HFF-Myc (cell line): ENCODE results near the gene ATF6.

ENCODE experiments used
- DNase-seq: peaks from one replicate; pipeline ENCODE4 v3.0.0-alpha.2; 2011; ENCODE audit warnings: low read depth; ENCODE audit errors: extremely low read depth
- H3K4me3 ChIP-seq: replicated peaks from 2 replicates; pipeline ENCODE4 v1.5.1; 2011; ENCODE audit warnings: low read depth, mild to moderate bottlenecking, control low read depth, low read length
- CTCF ChIP-seq: IDR thresholded peaks from 2 replicates; pipeline ENCODE4 v1.5.1; 2012; ENCODE audit warnings: mild to moderate bottlenecking, low read depth, low read length, control low read depth; ENCODE audit errors: missing control alignments

Gene ATF6

GRCh38 chr1:161932668-161933067 is 166.5 kb downstream of the ATF6 start:
- no peak for TF ChIP-seq CTCF
- no peak overlapping the region for H3K4me3 ChIP-seq
- DNase-seq: no peak

GRCh38 chr1:161933592-161934588 is 167.8 kb downstream of the ATF6 start:
- no peak for DNase-seq
- no peak overlapping the region for H3K4me3 ChIP-seq
- TF ChIP-seq CTCF: no peak

DNA sequence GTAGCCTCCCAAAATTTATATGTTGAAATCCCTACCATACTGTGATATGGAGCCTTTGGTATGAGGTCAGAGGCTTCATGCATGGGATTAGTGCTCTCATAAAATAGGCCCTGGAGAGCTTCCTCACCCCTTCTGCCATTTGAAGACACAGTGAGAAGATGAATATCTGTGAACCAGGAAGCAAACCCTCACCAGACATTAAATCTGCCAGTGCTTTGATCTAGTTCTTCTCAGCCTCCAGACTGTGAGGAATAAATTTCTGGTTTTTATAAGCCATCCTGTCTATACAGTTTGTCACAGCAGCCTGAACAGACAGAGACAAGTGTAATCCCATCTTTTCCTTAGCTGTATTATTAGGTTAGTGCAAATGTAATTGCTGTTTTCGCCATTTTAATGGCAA is 169.1 kb downstream of the ATF6 start:
- TF ChIP-seq CTCF: no peak
- DNase-seq: no peak
- H3K4me3 ChIP-seq: no peak overlapping the region

DNA sequence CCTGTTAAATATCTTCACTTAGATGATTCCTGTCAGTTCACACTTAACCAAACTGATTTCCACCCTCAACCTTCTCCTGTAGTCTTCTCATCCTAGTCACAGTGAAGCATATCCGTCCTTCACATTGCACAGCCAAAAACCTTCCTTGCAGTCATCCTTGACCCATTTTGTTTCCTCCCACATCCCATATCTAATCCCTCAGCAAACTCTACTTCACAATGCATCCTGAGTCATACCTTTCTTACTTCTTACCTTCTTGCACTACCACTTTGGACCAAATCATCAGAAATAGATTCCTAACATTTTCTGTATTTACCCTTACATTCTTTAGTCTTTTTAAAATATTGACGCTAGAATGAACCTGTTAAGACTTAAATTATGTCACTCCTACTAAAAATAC is 170.7 kb downstream of the ATF6 start:
- no peak for DNase-seq
- H3K4me3 ChIP-seq: no peak overlapping the region
- TF ChIP-seq CTCF: no peak

DNA sequence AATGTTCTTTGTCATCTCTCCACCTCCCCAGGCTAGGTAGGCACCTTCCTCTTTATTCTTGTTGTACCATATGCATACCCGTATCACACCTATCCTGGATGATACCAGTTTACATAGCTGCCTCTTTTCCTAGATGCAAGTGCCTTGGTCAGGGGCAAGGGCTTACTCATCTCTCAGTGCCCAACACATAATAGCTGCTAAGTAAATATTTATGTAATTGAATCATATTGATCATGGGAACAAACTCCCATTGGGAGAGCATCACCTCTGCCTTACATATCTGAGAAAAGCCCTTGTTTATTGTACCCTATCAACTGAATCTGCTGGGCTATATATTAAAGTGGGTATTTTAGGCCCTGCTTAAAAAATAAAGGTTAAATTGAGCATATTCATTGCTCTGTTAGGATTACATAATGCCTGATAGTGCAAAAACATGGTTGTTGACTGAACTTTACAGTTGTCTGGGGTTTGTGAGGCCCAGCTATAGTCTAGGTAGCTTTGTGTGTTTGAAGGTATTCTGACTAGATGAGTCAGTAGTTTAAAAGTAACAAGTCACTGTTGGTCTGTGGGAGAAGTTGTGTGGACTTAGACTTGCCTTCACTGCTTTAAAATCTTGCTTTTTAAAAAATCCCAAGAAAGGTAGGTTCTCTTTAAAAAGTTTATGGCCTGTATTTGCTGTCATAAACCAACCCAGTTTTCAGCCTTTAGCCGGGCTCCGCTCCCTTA is 174.9 kb downstream of the ATF6 start:
- DNase-seq: no peak
- TF ChIP-seq CTCF: no peak
- H3K4me3 ChIP-seq: no peak overlapping the region

GRCh38 chr1:161941726-161942436 is 175.8 kb downstream of the ATF6 start:
- no peak for TF ChIP-seq CTCF
- DNase-seq: no peak
- no peak overlapping the region for H3K4me3 ChIP-seq
